ENCODE data around the gene ATP1A3.

The ATP1A3 gene

GRCh38 chr19:41935760-41936415 lies 58.1 kb downstream of the ATP1A3 start:
- Histone ChIP-seq H3K27me3 (ENCODE audit: control insufficient read depth, insufficient read depth, low read length) (peaks cover 76% of the 10 kb centered on the region), H3K4me3 (ENCODE audit: low read length) (no peak overlapping the region), H3K9ac (ENCODE audit: low read length) (no peak overlapping the region), H3K36me3 (ENCODE audit: control insufficient read depth, insufficient read depth, low read length) (no peaks in the 10 kb centered on the region), H3K9me3 (ENCODE audit: control insufficient read depth, low read length) (no peaks in the 10 kb centered on the region), H3K4me1 (ENCODE audit: control insufficient read depth, insufficient read depth, low read length) (peaks cover 27% of the 10 kb centered on the region)

- peaks cover 73% of the 10 kb centered on the region for H3K27me3 ChIP-seq (ENCODE audit: control insufficient read depth, insufficient read depth, low read length)
- H3K4me3 ChIP-seq (ENCODE audit: low read length): no peak overlapping the region
These were observed 59.1 kb downstream of the ATP1A3 start for GRCh38 chr19:41934849-41935374.

GRCh38 chr19:41933693-41934426 lies 60.2 kb downstream of the ATP1A3 start:
- H3K27me3 ChIP-seq (ENCODE audit: control insufficient read depth, insufficient read depth, low read length): peaks cover 80% of the 10 kb centered on the region

More at GRCh38 chr19:41934849-41935374, 59.1 kb downstream of the ATP1A3 start:
- Histone ChIP-seq H3K9ac (ENCODE audit: low read length) (peak overlapping the region; percentile 20), H3K36me3 (ENCODE audit: control insufficient read depth, insufficient read depth, low read length) (no peaks in the 10 kb centered on the region), H3K9me3 (ENCODE audit: control insufficient read depth, low read length) (no peaks in the 10 kb centered on the region), H3K4me1 (ENCODE audit: control insufficient read depth, insufficient read depth, low read length) (peaks cover 28% of the 10 kb centered on the region)

GRCh38 chr19:41932720-41933332 lies 61.2 kb downstream of the ATP1A3 start:
- H3K4me1 ChIP-seq (ENCODE audit: control insufficient read depth, insufficient read depth, low read length): peaks cover 41% of the 10 kb centered on the region
- H3K9me3 ChIP-seq (ENCODE audit: control insufficient read depth, low read length): no peaks in the 10 kb centered on the region
- peaks cover 87% of the 10 kb centered on the region for H3K27me3 ChIP-seq (ENCODE audit: control insufficient read depth, insufficient read depth, low read length)
- H3K4me3 ChIP-seq (ENCODE audit: low read length): no peak overlapping the region
- H3K36me3 ChIP-seq (ENCODE audit: control insufficient read depth, insufficient read depth, low read length): no peaks in the 10 kb centered on the region
- no peak overlapping the region for H3K9ac ChIP-seq (ENCODE audit: low read length)

More at GRCh38 chr19:41933693-41934426, 60.2 kb downstream of the ATP1A3 start:
- Histone ChIP-seq H3K4me1 (ENCODE audit: control insufficient read depth, insufficient read depth, low read length) (peaks cover 39% of the 10 kb centered on the region), H3K4me3 (ENCODE audit: low read length) (no peak overlapping the region), H3K9ac (ENCODE audit: low read length) (no peak overlapping the region), H3K36me3 (ENCODE audit: control insufficient read depth, insufficient read depth, low read length) (no peaks in the 10 kb centered on the region), H3K9me3 (ENCODE audit: control insufficient read depth, low read length) (no peaks in the 10 kb centered on the region)

GRCh38 chr19:41932259-41932719 lies 61.7 kb downstream of the ATP1A3 start:
- peaks cover 88% of the 10 kb centered on the region for H3K27me3 ChIP-seq (ENCODE audit: control insufficient read depth, insufficient read depth, low read length)
- H3K4me3 ChIP-seq (ENCODE audit: low read length): no peak overlapping the region
- H3K9me3 ChIP-seq (ENCODE audit: control insufficient read depth, low read length): no peaks in the 10 kb centered on the region
- no peak overlapping the region for H3K9ac ChIP-seq (ENCODE audit: low read length)
- H3K36me3 ChIP-seq (ENCODE audit: control insufficient read depth, insufficient read depth, low read length): no peaks in the 10 kb centered on the region
- peaks cover 41% of the 10 kb centered on the region for H3K4me1 ChIP-seq (ENCODE audit: control insufficient read depth, insufficient read depth, low read length)

GRCh38 chr19:41930926-41931592 lies 63.0 kb downstream of the ATP1A3 start:
- Histone ChIP-seq H3K4me1 (ENCODE audit: control insufficient read depth, insufficient read depth, low read length) (peaks cover 36% of the 10 kb centered on the region), H3K4me3 (ENCODE audit: low read length) (no peak overlapping the region), H3K9ac (ENCODE audit: low read length) (no peak overlapping the region), H3K9me3 (ENCODE audit: control insufficient read depth, low read length) (no peaks in the 10 kb centered on the region), H3K27me3 (ENCODE audit: control insufficient read depth, insufficient read depth, low read length) (peaks cover 86% of the 10 kb centered on the region), H3K36me3 (ENCODE audit: control insufficient read depth, insufficient read depth, low read length) (no peaks in the 10 kb centered on the region)

- Histone ChIP-seq H3K9ac (ENCODE audit: low read length) (no peak overlapping the region), H3K36me3 (ENCODE audit: control insufficient read depth, insufficient read depth, low read length) (no peaks in the 10 kb centered on the region), H3K9me3 (ENCODE audit: control insufficient read depth, low read length) (no peaks in the 10 kb centered on the region), H3K4me3 (ENCODE audit: low read length) (no peak overlapping the region), H3K4me1 (ENCODE audit: control insufficient read depth, insufficient read depth, low read length) (peaks cover 33% of the 10 kb centered on the region), H3K27me3 (ENCODE audit: control insufficient read depth, insufficient read depth, low read length) (peaks cover 88% of the 10 kb centered on the region)
These were observed 63.7 kb downstream of the ATP1A3 start for GRCh38 chr19:41930322-41930722.

GRCh38 chr19:41929536-41930071 lies 64.4 kb downstream of the ATP1A3 start:
- H3K36me3 ChIP-seq (ENCODE audit: control insufficient read depth, insufficient read depth, low read length): no peaks in the 10 kb centered on the region
- H3K9me3 ChIP-seq (ENCODE audit: control insufficient read depth, low read length): no peaks in the 10 kb centered on the region
- peaks cover 26% of the 10 kb centered on the region for H3K4me1 ChIP-seq (ENCODE audit: control insufficient read depth, insufficient read depth, low read length)
- no peak overlapping the region for H3K4me3 ChIP-seq (ENCODE audit: low read length)
- peaks cover 88% of the 10 kb centered on the region for H3K27me3 ChIP-seq (ENCODE audit: control insufficient read depth, insufficient read depth, low read length)
- H3K9ac ChIP-seq (ENCODE audit: low read length): no peak overlapping the region

GRCh38 chr19:41928754-41929535 lies 65.1 kb downstream of the ATP1A3 start:
- H3K36me3 ChIP-seq (ENCODE audit: control insufficient read depth, insufficient read depth, low read length): no peaks in the 10 kb centered on the region
- H3K27me3 ChIP-seq (ENCODE audit: control insufficient read depth, insufficient read depth, low read length): peaks cover 88% of the 10 kb centered on the region
- no peaks in the 10 kb centered on the region for H3K9me3 ChIP-seq (ENCODE audit: control insufficient read depth, low read length)
- H3K9ac ChIP-seq (ENCODE audit: low read length): peak overlapping the region; percentile 43
- peaks cover 24% of the 10 kb centered on the region for H3K4me1 ChIP-seq (ENCODE audit: control insufficient read depth, insufficient read depth, low read length)
- no peak overlapping the region for H3K4me3 ChIP-seq (ENCODE audit: low read length)

GRCh38 chr19:41928221-41928683 lies 65.8 kb downstream of the ATP1A3 start, which contains the start of gene ERFL:
Gene ERFL, minus strand, starts transcription at chr19:41928449. Its CDS starts 15,530 bp downstream, at chr19:41912919.
- Histone ChIP-seq H3K27me3 (ENCODE audit: control insufficient read depth, insufficient read depth, low read length) (peaks cover 83% of the 10 kb centered on the region), H3K9me3 (ENCODE audit: control insufficient read depth, low read length) (no peaks in the 10 kb centered on the region), H3K4me3 (ENCODE audit: low read length) (peak within 1 kb of the TSS; percentile 20), H3K36me3 (ENCODE audit: control insufficient read depth, insufficient read depth, low read length) (no peaks in the 10 kb centered on the region), H3K9ac (ENCODE audit: low read length) (peak within 1 kb of the TSS; percentile 43), H3K4me1 (ENCODE audit: control insufficient read depth, insufficient read depth, low read length) (peaks cover 24% of the 10 kb centered on the region)
